ENCODE results near the gene VWDE. TPM values are rescaled to one million over a fixed set of nuclear protein-coding genes. Genes with fewer than 3 reads are reported as not detected.

VWDE gene
- total and polyA plus RNA-seq, 2 donors (not counting 3 experiments of a cell fraction or from before 2014, with no cell fraction given), result 0.11 to 0.17 TPM

DNA sequence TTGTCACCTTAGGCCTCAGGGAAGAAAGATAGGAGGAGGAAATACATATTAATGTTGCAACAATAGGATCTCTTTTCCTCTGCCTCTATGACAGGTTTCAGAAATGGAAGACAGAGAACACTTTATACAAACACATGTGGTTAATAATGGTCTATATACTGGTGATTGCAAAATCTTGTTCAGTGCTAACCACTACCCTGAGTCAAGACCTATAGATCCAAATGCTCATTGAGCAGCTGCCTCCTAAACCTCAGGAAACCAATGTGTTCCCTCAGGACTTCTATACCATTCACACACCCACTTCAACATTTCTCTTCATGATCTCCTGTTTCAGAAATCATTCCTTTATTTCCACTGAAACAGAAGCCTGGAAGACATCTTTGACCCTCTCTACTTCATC is 32.5 kb upstream of the VWDE start:
- Histone ChIP-seq H3K27me3 (ENCODE audit: control insufficient read depth in 2 of 2, insufficient read depth in 2 of 2, low read length in 2 of 2) (peaks cover 6 to 8% of the 10 kb centered on the region in 2 experiments), H3K27ac (ENCODE audit: insufficient read depth, low read depth, low read length) (no peak overlapping the region), H2AFZ (ENCODE audit: low read depth, low read length) (no peak overlapping the region), H3K4me2 (ENCODE audit: insufficient read depth, low read length) (no peak overlapping the region), H3K4me1 (ENCODE audit: control insufficient read depth, extremely low read depth, insufficient read depth, low read length) (no peaks in the 10 kb centered on the region), H3K9ac (replicated peaks; ENCODE audit: extremely low read depth, insufficient read depth, low read length) (no peak overlapping the region), H3K9me3 (replicated peaks; ENCODE audit: control insufficient read depth, insufficient read depth, low read length) (no peaks in the 10 kb centered on the region), H4K20me1 (replicated peaks; ENCODE audit: control insufficient read depth, extremely low read depth, insufficient read depth, low read length) (no peaks in the 10 kb centered on the region), H3K79me2 (ENCODE audit: control insufficient read depth, insufficient read depth, low read length) (no peaks in the 10 kb centered on the region), H3K36me3 (ENCODE audit: control insufficient read depth in 2 of 2, extremely low read depth in 1 of 2, insufficient read depth in 2 of 2, low read length in 2 of 2) (no peaks in the 10 kb centered on the region), H3K4me3 (replicated peaks in 1 of 3; ENCODE audit: insufficient read depth in 1 of 3, low read depth in 1 of 3, low read length in 3 of 3) (no peak overlapping the region), H3K9me1 (replicated peaks; ENCODE audit: control insufficient read depth, extremely low read depth, insufficient read depth, low read length) (no peaks in the 10 kb centered on the region)
- intact Hi-C loops (cut with micrococcal nuclease) (no loop called here), dilution Hi-C loops (cut with MboI; ENCODE audit: extremely low pct_ligation_motif_present, low sequenced_read_pairs) (no loop called here)
- no peak for FAIRE-seq
- TF ChIP-seq MYC (IDR thresholded peaks at IDR 0.05; ENCODE audit: low read depth, low read length) (no peak), POLR2A (IDR thresholded peaks at IDR 0.05; ENCODE audit: low read depth, low read length) (no peak), EZH2 (IDR thresholded peaks at IDR 0.05; ENCODE audit: borderline replicate concordance, low read depth, low read length, severe bottlenecking) (no peak), GATA2 (IDR thresholded peaks at IDR 0.05; ENCODE audit: insufficient read depth, insufficient read length, low read depth, low read length) (no peak), FOS (IDR thresholded peaks at IDR 0.05; ENCODE audit: borderline replicate concordance, insufficient read depth, low read length) (no peak), JUN (IDR thresholded peaks at IDR 0.05; ENCODE audit: borderline replicate concordance, insufficient read depth, insufficient read length, low read depth) (no peak), POLR2AphosphoS5 (IDR thresholded peaks at IDR 0.05; ENCODE audit: insufficient read depth, low read depth, low read length) (no peak)
- TF ChIP-seq, protein P1, sequence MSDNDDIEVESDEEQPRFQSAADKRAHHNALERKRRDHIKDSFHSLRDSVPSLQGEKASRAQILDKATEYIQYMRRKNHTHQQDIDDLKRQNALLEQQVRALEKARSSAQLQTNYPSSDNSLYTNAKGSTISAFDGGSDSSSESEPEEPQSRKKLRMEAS (IDR thresholded peaks at IDR 0.05; ENCODE audit: insufficient read depth, insufficient read length), result no peak
- TF ChIP-seq, protein P2, sequence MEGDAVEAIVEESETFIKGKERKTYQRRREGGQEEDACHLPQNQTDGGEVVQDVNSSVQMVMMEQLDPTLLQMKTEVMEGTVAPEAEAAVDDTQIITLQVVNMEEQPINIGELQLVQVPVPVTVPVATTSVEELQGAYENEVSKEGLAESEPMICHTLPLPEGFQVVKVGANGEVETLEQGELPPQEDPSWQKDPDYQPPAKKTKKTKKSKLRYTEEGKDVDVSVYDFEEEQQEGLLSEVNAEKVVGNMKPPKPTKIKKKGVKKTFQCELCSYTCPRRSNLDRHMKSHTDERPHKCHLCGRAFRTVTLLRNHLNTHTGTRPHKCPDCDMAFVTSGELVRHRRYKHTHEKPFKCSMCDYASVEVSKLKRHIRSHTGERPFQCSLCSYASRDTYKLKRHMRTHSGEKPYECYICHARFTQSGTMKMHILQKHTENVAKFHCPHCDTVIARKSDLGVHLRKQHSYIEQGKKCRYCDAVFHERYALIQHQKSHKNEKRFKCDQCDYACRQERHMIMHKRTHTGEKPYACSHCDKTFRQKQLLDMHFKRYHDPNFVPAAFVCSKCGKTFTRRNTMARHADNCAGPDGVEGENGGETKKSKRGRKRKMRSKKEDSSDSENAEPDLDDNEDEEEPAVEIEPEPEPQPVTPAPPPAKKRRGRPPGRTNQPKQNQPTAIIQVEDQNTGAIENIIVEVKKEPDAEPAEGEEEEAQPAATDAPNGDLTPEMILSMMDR (IDR thresholded peaks at IDR 0.05; ENCODE audit: extremely low read depth in 1 of 2, insufficient read depth in 1 of 2, low read depth in 1 of 2, low read length in 2 of 2), result no peak
- DNase-seq (ENCODE audit: low read depth, low spot score), result no peak
- ChIA-PET POLR2A (no interaction called here), CTCF (interaction anchor here (0.7 to 6.0 kb wide), 7 partner anchors 23 to 600 kb away, joined by 3 to 44 read pairs (median 4); no protein-coding TSS in a partner anchor)
- no TSS peak for BruUV-seq (replicated peaks)
